Endothelial cell of umbilical vein (primary cell): ENCODE results near the gene DHRS7B.

Experiments used
- POLR2A ChIP-seq: IDR thresholded peaks from 2 replicates; pipeline ENCODE4 v1.6.1; 2012; ENCODE audit warnings: low read depth, mild to moderate bottlenecking, control low read depth, low read length
- POLR2AphosphoS5 ChIP-seq: IDR thresholded peaks from 2 replicates; pipeline ENCODE4 v1.6.1; 2012; ENCODE audit warnings: low read depth, mild to moderate bottlenecking, control low read depth, low read length, moderate library complexity; ENCODE audit not compliant: insufficient read depth
- TF ChIP-seq, protein P1 (sequence below), 2 donors: IDR thresholded peaks; 1 replicate in 1 of 2; 2 replicates in 1 of 2; pipeline ENCODE4 v1.5.1; 2011; ENCODE audit warnings: low read length in 2 of 2, mild to moderate bottlenecking in 2 of 2, moderate library complexity in 2 of 2, control low read depth in 1 of 2, inconsistent platforms in 1 of 2, low read depth in 1 of 2; ENCODE audit not compliant: insufficient read depth in 1 of 2; ENCODE audit errors: extremely low read depth in 1 of 2

DNA sequence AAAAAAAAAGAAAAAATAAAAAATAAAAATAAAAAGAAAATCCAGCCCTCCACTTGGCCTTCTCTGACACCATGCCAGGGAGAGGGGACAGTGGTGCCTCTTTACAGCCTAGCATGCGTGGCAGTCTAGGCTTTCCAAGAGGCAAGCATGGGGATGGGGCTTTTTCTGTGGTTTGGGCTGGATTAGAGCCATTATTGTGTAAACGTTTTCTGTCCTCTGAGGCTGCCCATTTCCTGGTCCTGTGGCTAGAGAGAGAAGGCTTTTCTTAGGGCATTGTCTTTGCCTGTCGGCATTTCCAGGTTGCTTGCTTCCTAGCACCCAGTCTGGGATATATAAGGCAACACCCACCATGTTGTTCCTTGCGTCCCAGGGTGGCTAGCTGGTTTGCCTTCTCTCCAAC is 2.7 kb upstream of the DHRS7B start:
- TF ChIP-seq POLR2A, result no peak
- TF ChIP-seq, protein P1, sequence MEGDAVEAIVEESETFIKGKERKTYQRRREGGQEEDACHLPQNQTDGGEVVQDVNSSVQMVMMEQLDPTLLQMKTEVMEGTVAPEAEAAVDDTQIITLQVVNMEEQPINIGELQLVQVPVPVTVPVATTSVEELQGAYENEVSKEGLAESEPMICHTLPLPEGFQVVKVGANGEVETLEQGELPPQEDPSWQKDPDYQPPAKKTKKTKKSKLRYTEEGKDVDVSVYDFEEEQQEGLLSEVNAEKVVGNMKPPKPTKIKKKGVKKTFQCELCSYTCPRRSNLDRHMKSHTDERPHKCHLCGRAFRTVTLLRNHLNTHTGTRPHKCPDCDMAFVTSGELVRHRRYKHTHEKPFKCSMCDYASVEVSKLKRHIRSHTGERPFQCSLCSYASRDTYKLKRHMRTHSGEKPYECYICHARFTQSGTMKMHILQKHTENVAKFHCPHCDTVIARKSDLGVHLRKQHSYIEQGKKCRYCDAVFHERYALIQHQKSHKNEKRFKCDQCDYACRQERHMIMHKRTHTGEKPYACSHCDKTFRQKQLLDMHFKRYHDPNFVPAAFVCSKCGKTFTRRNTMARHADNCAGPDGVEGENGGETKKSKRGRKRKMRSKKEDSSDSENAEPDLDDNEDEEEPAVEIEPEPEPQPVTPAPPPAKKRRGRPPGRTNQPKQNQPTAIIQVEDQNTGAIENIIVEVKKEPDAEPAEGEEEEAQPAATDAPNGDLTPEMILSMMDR (IDR thresholded peaks at IDR 0.05; ENCODE audit: extremely low read depth in 1 of 2, insufficient read depth in 1 of 2, low read depth in 1 of 2, low read length in 2 of 2), result no peak
- no peak for TF ChIP-seq POLR2AphosphoS5
